Mucosa of descending colon (tissue), 3 donors: ENCODE data around the gene PRKG1. TPM values are rescaled to one million over a fixed set of nuclear protein-coding genes. Genes with fewer than 3 reads are reported as not detected.

ENCODE experiments used
- ATAC-seq: fragments of 200-7000 bp; cut with Tn5 transposase; one replicate; pipeline ENCODE4 v1.9.1; 2020; ENCODE audit warnings: mild to moderate bottlenecking, moderate library complexity
- DNase-seq, 3 donors: peaks; one replicate each; pipeline ENCODE4 v3.0.0-alpha.2; 2020
- H3K36me3 ChIP-seq: fragments of 200-600 bp; one replicate; pipeline ENCODE4 v1.8.0; 2021; ENCODE audit warnings: low read depth, mild to moderate bottlenecking
- H3K4me1 ChIP-seq: fragments of 200-600 bp; one replicate; pipeline ENCODE4 v1.8.0; 2021; ENCODE audit warnings: low read depth, mild to moderate bottlenecking
- H3K4me3 ChIP-seq: fragments of 200-600 bp; one replicate; pipeline ENCODE4 v1.8.0; 2021; ENCODE audit warnings: mild to moderate bottlenecking
- H3K9me3 ChIP-seq: fragments of 200-600 bp; one replicate; pipeline ENCODE4 v1.8.0; 2021; ENCODE audit warnings: mild to moderate bottlenecking
- CTCF ChIP-seq: fragments of 200-600 bp; IDR thresholded peaks from one replicate; pipeline ENCODE4 v1.8.0; 2022; ENCODE audit warnings: antibody characterized with exemption, mild to moderate bottlenecking
- intact Hi-C, 2 donors: fragments of 100-400 bp; cut with DNase I in 1 of 2; cut with micrococcal nuclease in 1 of 2; formaldehyde crosslinking; loops; one replicate each; pipeline versions ENCODE4 v1.11.0 to v1.11.1; 2022; cut with DNase I, micrococcal nuclease
- total RNA-seq, 3 donors: library from RNA; stranded (reverse); fragmentation: NEBNext Ultra II Directional in 2 of 3; extraction: Animal tissue kit (Norgen Biotek cat#: 25700) in 2 of 3; gene quantifications; one replicate each; pipeline versions ENCODE4 v1.2.1 to v1.2.4, GENCODE V29; 2021 to 2023
- donor health status: DM: no; HTN: no; CAD: no; lungs with moderate emphysema.
- donor health status: DM: no; HTN: no; CAD: no.
- donor health status: DM: no; HTN: yes; CAD: no.

The PRKG1 gene
- total RNA-seq, 3 donors from 2014 or later, result 17.1 to 55.6 (median 21.1) TPM

- Histone ChIP-seq H3K9me3 (no peaks in the 10 kb centered on the region), H3K4me1 (no peaks in the 10 kb centered on the region), H3K4me3 (no peak overlapping the region), H3K36me3 (no peaks in the 10 kb centered on the region)
- ATAC-seq (peak; percentile 61), DNase-seq (no peak)
- intact Hi-C loops, result no loop called here
- no peak for TF ChIP-seq CTCF
These were observed 818.8 kb downstream of the PRKG1 start for GRCh38 chr10:51892965-51893658.

- Histone ChIP-seq H3K36me3 (no peaks in the 10 kb centered on the region), H3K9me3 (no peaks in the 10 kb centered on the region), H3K4me1 (no peaks in the 10 kb centered on the region), H3K4me3 (no peak overlapping the region)
- DNase-seq, result no peak
- no peak for TF ChIP-seq CTCF
- intact Hi-C loops, result no loop called here
- ATAC-seq, result no peak
These were observed 820.7 kb downstream of the PRKG1 start for GRCh38 chr10:51894771-51895578.

- intact Hi-C loops, result no loop called here
- Histone ChIP-seq H3K4me1 (no peaks in the 10 kb centered on the region), H3K9me3 (no peaks in the 10 kb centered on the region), H3K36me3 (no peaks in the 10 kb centered on the region), H3K4me3 (no peak overlapping the region)
- no peak for TF ChIP-seq CTCF
- ATAC-seq (no peak), DNase-seq (no peak)
These were observed 822.6 kb downstream of the PRKG1 start for GRCh38 chr10:51896849-51897248.

GRCh38 chr10:51897560-51897959 lies 823.3 kb downstream of the PRKG1 start:
- Histone ChIP-seq H3K36me3 (no peaks in the 10 kb centered on the region), H3K9me3 (no peaks in the 10 kb centered on the region), H3K4me1 (no peaks in the 10 kb centered on the region), H3K4me3 (no peak overlapping the region)
- intact Hi-C loops, result no loop called here
- ATAC-seq (no peak), DNase-seq (no peak)
- TF ChIP-seq CTCF, result no peak

- H3K36me3 ChIP-seq, result no peaks in the 10 kb centered on the region
- TF ChIP-seq CTCF, result no peak
- intact Hi-C loops, result no loop called here
- no peak overlapping the region for H3K4me3 ChIP-seq
- ATAC-seq (peak; percentile 74), DNase-seq (no peak)
- no peaks in the 10 kb centered on the region for H3K4me1 ChIP-seq
- no peaks in the 10 kb centered on the region for H3K9me3 ChIP-seq
These were observed 825.9 kb downstream of the PRKG1 start for GRCh38 chr10:51900180-51900579.
